IMR-90 (cell line): Measurements from ENCODE around the gene CES2.
A peak's percentile ranks its signal among the peaks of the same experiment; 100 is the strongest.

ENCODE experiments used
- CEBPB ChIP-seq: IDR thresholded peaks from 2 replicates; pipeline ENCODE4 v1.6.1; 2012; ENCODE audit warnings: low read depth, low read length, improper control_type of control experiment
- RAD21 ChIP-seq: IDR thresholded peaks from 2 replicates; pipeline ENCODE4 v1.6.1; 2012; ENCODE audit warnings: low read length, improper control_type of control experiment
- RFX5 ChIP-seq: IDR thresholded peaks from 2 replicates; pipeline ENCODE4 v1.8.0; 2012; ENCODE audit warnings: low read depth, mild to moderate bottlenecking, low read length, moderate library complexity
- SMC3 ChIP-seq: fragments of 150-350 bp; IDR thresholded peaks from 2 replicates; pipeline ENCODE4 v1.6.1; 2016; ENCODE audit warnings: low read depth, mild to moderate bottlenecking, antibody characterized with exemption, low read length, moderate library complexity
- TF ChIP-seq, protein P1 (sequence below): conservative IDR thresholded peaks from 2 replicates; pipeline ENCODE4 v1.5.1; 2012; ENCODE audit warnings: mild to moderate bottlenecking, low read depth, low read length, improper control_type of control experiment
- TF ChIP-seq, protein P2 (sequence below): fragments of 150-350 bp; IDR thresholded peaks from 2 replicates; pipeline ENCODE4 v1.6.1; 2017; ENCODE audit warnings: mild to moderate bottlenecking, antibody characterized with exemption, low read length, low read depth

DNA sequence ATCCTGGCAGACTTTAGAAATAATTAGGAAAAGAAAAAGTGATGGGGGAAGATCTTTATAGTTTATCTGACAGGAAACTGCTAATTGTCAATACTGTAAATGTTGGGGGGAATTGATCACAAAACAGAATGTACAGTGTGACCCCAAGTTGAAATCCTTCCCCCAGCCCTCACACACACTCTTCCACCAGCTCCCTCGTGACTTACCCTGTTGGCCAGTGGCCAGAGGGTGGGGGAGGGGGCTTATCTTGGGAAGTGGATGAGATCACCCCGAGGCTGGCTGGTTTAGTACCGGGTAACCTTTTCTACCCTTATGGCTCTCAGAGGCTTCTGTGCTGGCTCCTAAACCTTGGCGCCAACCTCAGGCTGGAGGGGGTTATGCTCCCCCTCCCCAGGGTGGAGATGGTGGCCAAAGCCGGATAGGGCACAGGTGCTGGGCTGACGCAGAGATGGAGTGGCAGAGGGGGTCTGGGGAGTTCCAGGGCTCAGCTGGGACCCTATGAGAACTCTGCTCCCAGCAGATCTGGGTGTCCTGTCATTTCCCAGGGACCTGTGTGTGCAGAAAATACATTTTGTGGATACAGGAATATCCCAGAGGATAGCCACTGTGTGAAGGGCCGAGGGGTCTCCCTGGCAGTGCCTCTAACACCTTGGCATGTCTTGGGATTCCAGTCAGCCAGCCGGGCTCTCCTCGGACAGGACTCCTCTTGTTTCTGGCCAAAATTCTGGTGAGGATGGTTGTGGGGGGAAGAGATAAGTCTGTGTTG lies 35.2 kb upstream of the CES2 start:
- TF ChIP-seq, protein P1, sequence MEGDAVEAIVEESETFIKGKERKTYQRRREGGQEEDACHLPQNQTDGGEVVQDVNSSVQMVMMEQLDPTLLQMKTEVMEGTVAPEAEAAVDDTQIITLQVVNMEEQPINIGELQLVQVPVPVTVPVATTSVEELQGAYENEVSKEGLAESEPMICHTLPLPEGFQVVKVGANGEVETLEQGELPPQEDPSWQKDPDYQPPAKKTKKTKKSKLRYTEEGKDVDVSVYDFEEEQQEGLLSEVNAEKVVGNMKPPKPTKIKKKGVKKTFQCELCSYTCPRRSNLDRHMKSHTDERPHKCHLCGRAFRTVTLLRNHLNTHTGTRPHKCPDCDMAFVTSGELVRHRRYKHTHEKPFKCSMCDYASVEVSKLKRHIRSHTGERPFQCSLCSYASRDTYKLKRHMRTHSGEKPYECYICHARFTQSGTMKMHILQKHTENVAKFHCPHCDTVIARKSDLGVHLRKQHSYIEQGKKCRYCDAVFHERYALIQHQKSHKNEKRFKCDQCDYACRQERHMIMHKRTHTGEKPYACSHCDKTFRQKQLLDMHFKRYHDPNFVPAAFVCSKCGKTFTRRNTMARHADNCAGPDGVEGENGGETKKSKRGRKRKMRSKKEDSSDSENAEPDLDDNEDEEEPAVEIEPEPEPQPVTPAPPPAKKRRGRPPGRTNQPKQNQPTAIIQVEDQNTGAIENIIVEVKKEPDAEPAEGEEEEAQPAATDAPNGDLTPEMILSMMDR: no peak
- TF ChIP-seq RAD21 (no peak), SMC3 (no peak), CEBPB (no peak), RFX5 (no peak)
- TF ChIP-seq, protein P2, sequence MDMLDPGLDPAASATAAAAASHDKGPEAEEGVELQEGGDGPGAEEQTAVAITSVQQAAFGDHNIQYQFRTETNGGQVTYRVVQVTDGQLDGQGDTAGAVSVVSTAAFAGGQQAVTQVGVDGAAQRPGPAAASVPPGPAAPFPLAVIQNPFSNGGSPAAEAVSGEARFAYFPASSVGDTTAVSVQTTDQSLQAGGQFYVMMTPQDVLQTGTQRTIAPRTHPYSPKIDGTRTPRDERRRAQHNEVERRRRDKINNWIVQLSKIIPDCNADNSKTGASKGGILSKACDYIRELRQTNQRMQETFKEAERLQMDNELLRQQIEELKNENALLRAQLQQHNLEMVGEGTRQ: peak; percentile 76
